Heart left ventricle (tissue), 16 donors: ENCODE measurements around the gene LCMT1. TPM values are rescaled to one million over a fixed set of nuclear protein-coding genes. Genes with fewer than 3 reads are reported as not detected.

Source experiments
- ATAC-seq, 4 donors: fragments of 200-7000 bp; cut with Tn5 transposase; one replicate each; pipeline ENCODE4 v1.9.1; 2020 to 2022; ENCODE audit warnings: moderate library complexity in 4 of 4, mild to moderate bottlenecking in 3 of 4, moderate number of reproducible peaks in 1 of 4
- DNase-seq, 5 donors: peaks; one replicate each; pipeline ENCODE4 v3.0.0-alpha.2; 2020
- H3K27ac ChIP-seq, 12 donors: fragments of 200-600 bp; sonication (generic) in 4 of 12; one replicate each; pipeline versions ENCODE4 v1.5.0 to v1.8.0; 2016 to 2022; ENCODE audit warnings: mild to moderate bottlenecking in 2 of 12
- H3K27me3 ChIP-seq, 9 donors: fragments of 200-600 bp; sonication (generic) in 2 of 9; one replicate each; pipeline versions ENCODE4 v1.5.1 to v1.8.0; 2016 to 2022; ENCODE audit warnings: mild to moderate bottlenecking in 3 of 9
- H3K36me3 ChIP-seq, 9 donors: fragments of 200-600 bp; sonication (generic) in 2 of 9; one replicate each; pipeline versions ENCODE4 v1.5.0 to v1.8.0; 2018 to 2022; ENCODE audit warnings: mild to moderate bottlenecking in 2 of 9
- H3K4me1 ChIP-seq, 12 donors: fragments of 200-600 bp; sonication (generic) in 4 of 12; one replicate each; pipeline versions ENCODE4 v1.5.0 to v1.8.0; 2016 to 2022; ENCODE audit warnings: mild to moderate bottlenecking in 3 of 12
- H3K4me3 ChIP-seq, 12 donors: fragments of 200-600 bp; sonication (generic) in 4 of 12; one replicate each; pipeline versions ENCODE4 v1.5.0 to v1.8.0; 2017 to 2022; ENCODE audit warnings: mild to moderate bottlenecking in 9 of 12, moderate library complexity in 4 of 12
- H3K9me3 ChIP-seq, 12 donors: fragments of 200-600 bp; sonication (generic) in 4 of 12; one replicate each; pipeline versions ENCODE4 v1.5.0 to v1.8.0; 2016 to 2022; ENCODE audit warnings: mild to moderate bottlenecking in 1 of 12
- CTCF ChIP-seq, 12 donors: fragments of 200-600 bp; sonication (generic) in 4 of 12; IDR thresholded peaks; one replicate each; pipeline versions ENCODE4 v1.5.0 to v1.8.0; 2018 to 2022; ENCODE audit warnings: antibody characterized with exemption in 12 of 12, mild to moderate bottlenecking in 5 of 12
- POLR2A ChIP-seq, 2 donors: fragments of 450-650 bp; IDR thresholded peaks; one replicate each; pipeline ENCODE4 v1.6.1; 2017; ENCODE audit warnings: antibody characterized with exemption in 2 of 2, mild to moderate bottlenecking in 2 of 2, moderate library complexity in 2 of 2
- WGBS, 4 donors: extraction: QIAGEN DNeasy Blood & Tissue Kit in 2 of 4; methylation state at CpG; one replicate each; pipeline versions ENCODE4 v1.1.5 to v1.1.7; 2013 to 2018; 5-methylcytosine and 5-hydroxymethylcytosine counted together
- intact Hi-C, 10 donors: fragments of 100-400 bp; cut with DNase I; formaldehyde crosslinking; loops; one replicate each; pipeline versions ENCODE4 v1.11.1 to v1.14.2; 2022
- polyA plus RNA-seq, 2 donors: library from polyadenylated mRNA; stranded (reverse); fragments of 200-250 nt; gene quantifications; one replicate each; pipeline ENCODE4 v1.2.3, GENCODE V29; 2013
- total RNA-seq, 9 donors: library from RNA; depleted of rRNA in 2 of 9; stranded (reverse); fragments of >200 nt in 2 of 9; fragmentation: NEBNext Ultra II Directional in 3 of 9; extraction: Animal tissue kit (Norgen Biotek cat#: 25700) in 3 of 9; gene quantifications; one replicate each; pipeline versions ENCODE4 v1.1.0 to v1.2.4, GENCODE V29; 2016 to 2023
- donor health status: ischemic (EF 13 %, LVEDD 7.1; RV severe dilation, severe dysfunction).
- donor health status: healthy with polysubstance abuse.
- donor health status: DM: no; HTN: yes; CAD: no.
- donor health status: DM: no; HTN: no; CAD: no.
- donor health status: ischemic (EF 25% LVEDD 6.9; RV normal size, moderate dysfunction).
- donor health status: ischemic (EF 25% LVEDD 5.7; RV mildly dilated, moderate dysfunction).
- donor health status: healthy.
- donor health status: DM: yes; HTN: yes; CAD: no.
- donor health status: ischemic (EF 35%, LVEDD 5.7; RV mildly dilated, moderate dysfunction).
- donor health status: nonischemic (EF 11% LVEDD 7.7; RV severe dilation, severe dysfunction).
- donor health status: DM: yes; HTN: yes; CAD: no.
- donor health status: PGD.
- donor health status: ischemic (EF 29% LVEDD 5.4; RV normal size, mild dysfunction).
- donor health status: nonischemic (EF 23%, LVEDD 6.1; RV moderate dilation, normal function).

Gene LCMT1
- total and polyA plus RNA-seq, 11 donors = 33.6 to 50.0 (median 39.6) TPM

DNA sequence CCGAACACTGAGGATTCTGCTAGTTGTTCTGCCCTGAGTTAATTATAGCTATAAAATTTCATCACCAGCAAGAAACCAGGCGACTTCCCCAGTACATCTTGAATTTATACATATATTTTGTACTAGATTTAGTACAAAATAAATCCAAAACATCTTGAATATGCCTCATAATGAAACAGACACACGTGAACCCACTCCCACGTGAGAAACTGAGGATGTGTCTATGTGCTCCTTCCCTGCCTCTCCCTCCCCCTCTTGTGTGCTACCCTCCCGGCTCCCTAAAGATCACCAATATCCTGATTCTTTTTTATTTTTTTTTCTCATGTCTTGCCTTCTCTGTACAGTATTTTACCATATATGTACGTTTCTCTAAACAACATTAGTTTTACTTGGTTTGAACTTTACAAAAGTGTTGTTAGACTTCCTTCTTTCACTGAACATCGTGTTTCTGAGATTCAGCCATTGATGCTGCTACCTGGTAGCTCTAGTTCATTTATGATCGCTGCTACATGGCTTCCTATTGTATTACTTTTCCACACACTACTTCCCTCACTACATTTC lies 1.1 kb upstream of the LCMT1 start:
- H3K4me1 ChIP-seq = peaks cover 0 to 53% (median 42%) of the 10 kb centered on the region in 12 donors
- intact Hi-C loops = loop anchor here in 6 of 10 donors (2.0 to 10.0 kb wide), 4 partner anchors 44 to 114 kb away; no protein-coding TSS in a partner anchor

DNA sequence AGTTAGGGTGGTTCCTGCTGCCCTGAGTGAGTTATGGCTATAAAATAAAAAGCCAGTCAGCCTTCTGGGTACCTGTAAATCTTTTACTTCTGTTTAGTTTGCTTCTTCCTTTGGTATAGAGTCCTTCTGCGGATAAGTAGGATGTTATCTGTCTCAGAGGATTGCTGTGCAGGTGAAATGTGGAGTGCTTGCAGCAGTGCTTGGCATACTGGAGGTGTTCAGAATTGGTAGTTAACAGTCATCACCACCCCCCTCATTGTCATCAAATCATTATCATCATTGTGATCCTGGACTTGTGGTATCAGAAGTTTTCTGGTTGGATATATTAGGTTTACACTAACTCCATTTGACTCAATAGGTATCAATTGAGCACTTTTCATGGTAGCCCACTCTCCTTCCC lies 2.6 kb downstream of the LCMT1 start:
- no peak for DNase-seq
- intact Hi-C loops = loop anchor here in 2 of 10 donors (5.0 to 10.0 kb wide), 2 partner anchors 62 to 111 kb away; no protein-coding TSS in a partner anchor
- no peak for ATAC-seq
- no peaks in the 10 kb centered on the region for H3K9me3 ChIP-seq
- H3K36me3 ChIP-seq = peaks cover 0 to 29% (median 12%) of the 10 kb centered on the region in 9 donors
- H3K4me3 ChIP-seq = no peak overlapping the region
- peaks cover 0 to 43% (median 32%) of the 10 kb centered on the region in 12 donors for H3K4me1 ChIP-seq
- H3K27ac ChIP-seq = no peak overlapping the region
- no peak for TF ChIP-seq CTCF (IDR thresholded peaks at IDR 0.05)
- WGBS, 4 donors = 90 to 95% (median 93%) methylated on average over 1 of the region's 1 CpG
- H3K27me3 ChIP-seq = no peaks in the 10 kb centered on the region

More for the DNA sequence above, 1.1 kb upstream of the LCMT1 start:
- TF ChIP-seq CTCF (IDR thresholded peaks at IDR 0.05) = no peak
- no peak for TF ChIP-seq POLR2A (IDR thresholded peaks at IDR 0.05)
- H3K27me3 ChIP-seq = no peaks in the 10 kb centered on the region
- 27 to 41% (median 35%) methylated on average over 8 of the region's 8 CpGs for WGBS, 4 donors
- DNase-seq (no peak), ATAC-seq (no peak)
- peak overlapping the region; percentile 60 to 93 (median 87) for H3K27ac ChIP-seq
- peaks cover 0 to 12% (median 3%) of the 10 kb centered on the region in 9 donors for H3K36me3 ChIP-seq
- no peaks in the 10 kb centered on the region for H3K9me3 ChIP-seq
- H3K4me3 ChIP-seq = peak overlapping the region; percentile 47 to 99 (median 94)

DNA sequence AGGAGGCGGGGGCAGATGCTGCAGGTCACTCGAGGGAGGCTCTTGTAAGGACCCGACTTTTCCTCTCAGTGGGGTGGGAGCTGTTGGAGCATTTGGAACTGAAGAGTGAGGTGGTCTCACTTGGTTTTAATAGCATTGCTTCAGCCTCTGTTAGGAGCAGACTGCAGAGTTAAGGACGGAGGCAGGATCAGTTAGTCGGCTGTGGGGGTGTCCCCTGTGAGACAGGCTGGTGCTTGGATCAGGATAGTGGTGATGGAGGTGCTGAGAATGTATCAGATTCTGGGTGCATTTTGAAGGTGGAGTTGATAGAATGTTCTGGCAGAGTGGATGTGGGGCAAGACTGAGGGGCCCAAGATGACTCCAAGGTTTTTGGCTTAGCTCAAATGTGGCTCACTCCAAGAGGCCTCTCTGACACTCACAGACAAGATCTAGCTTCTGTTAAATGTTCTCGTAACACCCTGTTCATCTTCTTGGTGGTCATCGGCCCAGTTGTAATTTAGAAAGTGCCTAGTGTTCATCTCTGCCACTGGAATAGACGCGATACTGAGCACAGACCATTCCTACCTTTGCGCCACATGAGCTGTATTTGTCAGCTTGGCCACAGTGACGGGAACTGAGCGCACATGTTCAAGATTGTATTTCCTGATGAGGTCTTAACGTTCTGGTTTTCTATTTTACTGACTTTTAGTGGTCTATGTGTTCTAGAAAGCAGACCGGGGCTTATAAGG lies 7.5 kb downstream of the LCMT1 start:
- no peak overlapping the region for H3K27ac ChIP-seq
- 67 to 81% (median 71%) methylated on average over 14 of the region's 14 CpGs for WGBS, 4 donors
- no peak for TF ChIP-seq POLR2A (IDR thresholded peaks at IDR 0.05)
- no peak for TF ChIP-seq CTCF (IDR thresholded peaks at IDR 0.05)
- peaks cover 0 to 29% (median 12%) of the 10 kb centered on the region in 9 donors for H3K36me3 ChIP-seq
- peaks cover 0 to 19% (median 11%) of the 10 kb centered on the region in 12 donors for H3K4me1 ChIP-seq
- ATAC-seq (peak in 2 of 4 donors; percentile 35 to 38), DNase-seq (no peak)
- H3K4me3 ChIP-seq = no peak overlapping the region
- H3K27me3 ChIP-seq = no peaks in the 10 kb centered on the region
- intact Hi-C loops = loop anchor here in 1 of 10 donors (10.0 kb wide), 1 partner anchor 106 kb away; no protein-coding TSS in a partner anchor
- H3K9me3 ChIP-seq = no peaks in the 10 kb centered on the region
